H9 (cell line): ENCODE results near the gene ERN1. TPM values are rescaled to one million over a fixed set of nuclear protein-coding genes. Genes with fewer than 3 reads are reported as not detected.

ENCODE experiments used
- DNase-seq: peaks from one replicate; pipeline ENCODE4 v3.0.0-alpha.2; 2017
- H2AFZ ChIP-seq: one replicate; pipeline ENCODE4 v1.6.1; 2013; ENCODE audit warnings: mild to moderate bottlenecking, low read length, control low read depth, moderate library complexity
- H2AK5ac ChIP-seq: 2 replicates; pipeline ENCODE4 v1.6.1; 2013; ENCODE audit warnings: low read length, control low read depth, mixed read lengths; ENCODE audit not compliant: insufficient read length
- H2BK120ac ChIP-seq: one replicate; pipeline ENCODE4 v1.6.1; 2013; ENCODE audit warnings: low read depth, mild to moderate bottlenecking, low read length, control low read depth, inconsistent platforms; ENCODE audit not compliant: poor library complexity, severe bottlenecking
- H2BK12ac ChIP-seq: 2 replicates; pipeline ENCODE4 v1.6.1; 2013; ENCODE audit warnings: low read length, control low read depth, mixed read lengths, low read depth; ENCODE audit not compliant: insufficient read length
- H2BK15ac ChIP-seq: 2 replicates; pipeline ENCODE4 v1.6.1; 2013; ENCODE audit warnings: low read depth, low read length, control low read depth
- H2BK20ac ChIP-seq: one replicate; pipeline ENCODE4 v1.6.1; 2013; ENCODE audit warnings: low read depth, mild to moderate bottlenecking, low read length, control low read depth, inconsistent platforms; ENCODE audit not compliant: poor library complexity, severe bottlenecking
- H2BK5ac ChIP-seq: 2 replicates; pipeline ENCODE4 v1.6.1; 2013; ENCODE audit warnings: low read length, control low read depth, mixed read lengths; ENCODE audit not compliant: insufficient read length
- H3K14ac ChIP-seq: 2 replicates; pipeline ENCODE4 v1.6.1; 2013; ENCODE audit warnings: low read length, control low read depth; ENCODE audit not compliant: insufficient read depth
- H3K18ac ChIP-seq: 2 replicates; pipeline ENCODE4 v1.6.1; 2013; ENCODE audit warnings: low read depth, mild to moderate bottlenecking, mixed read lengths, low read length, control low read depth; ENCODE audit not compliant: insufficient read length
- H3K23ac ChIP-seq: 2 replicates; pipeline ENCODE4 v1.6.1; 2013; ENCODE audit warnings: low read length, control low read depth, mixed read lengths, low read depth; ENCODE audit not compliant: insufficient read length
- H3K23me2 ChIP-seq: 2 replicates; pipeline ENCODE4 v1.6.1; 2013; ENCODE audit warnings: low read depth, mild to moderate bottlenecking, mixed read lengths, low read length, control low read depth; ENCODE audit not compliant: insufficient read length, poor library complexity, severe bottlenecking
- H3K27ac ChIP-seq: 2 replicates; pipeline ENCODE4 v1.5.1; 2013; ENCODE audit warnings: low read length, control low read depth, mixed read lengths, low read depth; ENCODE audit not compliant: insufficient read length
- H3K27me3 ChIP-seq: 2 replicates; pipeline ENCODE4 v1.6.1; 2013; ENCODE audit warnings: low read length, control low read depth, inconsistent platforms; ENCODE audit not compliant: insufficient read depth
- H3K4ac ChIP-seq: 2 replicates; pipeline ENCODE4 v1.6.1; 2013; ENCODE audit warnings: low read depth, mild to moderate bottlenecking, control low read depth, inconsistent platforms, low read length, moderate library complexity
- H3K4me1 ChIP-seq: 2 replicates; pipeline ENCODE4 v1.6.1; 2013; ENCODE audit warnings: low read length, control low read depth, inconsistent platforms; ENCODE audit not compliant: insufficient read depth
- H3K4me2 ChIP-seq: 2 replicates; pipeline ENCODE4 v1.6.1; 2013; ENCODE audit warnings: low read length, control low read depth, mixed read lengths; ENCODE audit not compliant: insufficient read length, insufficient read depth
- H3K56ac ChIP-seq: 2 replicates; pipeline ENCODE4 v1.6.1; 2013; ENCODE audit warnings: low read depth, mild to moderate bottlenecking, mixed read lengths, low read length, control low read depth; ENCODE audit not compliant: insufficient read length
- H3K79me1 ChIP-seq: 2 replicates; pipeline ENCODE4 v1.6.1; 2013; ENCODE audit warnings: low read depth, mild to moderate bottlenecking, moderate library complexity, low read length, control low read depth, inconsistent platforms; ENCODE audit not compliant: insufficient read depth, poor library complexity, severe bottlenecking
- H3K79me2 ChIP-seq: 2 replicates; pipeline ENCODE4 v1.6.1; 2013; ENCODE audit warnings: low read length, control low read depth, inconsistent platforms; ENCODE audit not compliant: insufficient read depth
- H3K9ac ChIP-seq: 2 replicates; pipeline ENCODE4 v1.6.1; 2013; ENCODE audit warnings: low read length, control low read depth, mixed read lengths; ENCODE audit not compliant: insufficient read length; ENCODE audit errors: extremely low read depth
- H3K9me3 ChIP-seq: one replicate; pipeline ENCODE4 v1.6.1; 2013; ENCODE audit warnings: low read depth, low read length, inconsistent platforms; ENCODE audit not compliant: control insufficient read depth
- H3T11ph ChIP-seq: one replicate; pipeline ENCODE4 v1.6.1; 2013; ENCODE audit warnings: mild to moderate bottlenecking, low read length, control low read depth, inconsistent platforms
- H4K20me1 ChIP-seq: one replicate; pipeline ENCODE4 v1.6.1; 2013; ENCODE audit not compliant: control insufficient read depth, insufficient read length, insufficient read depth
- H4K5ac ChIP-seq: 2 replicates; pipeline ENCODE4 v1.6.1; 2013; ENCODE audit warnings: low read depth, mild to moderate bottlenecking, mixed read lengths, low read length, control low read depth; ENCODE audit not compliant: insufficient read length
- H4K8ac ChIP-seq: replicated peaks from 2 replicates; pipeline ENCODE4 v1.6.1; 2013; ENCODE audit warnings: low read length, control low read depth, mixed read lengths, low read depth; ENCODE audit not compliant: insufficient read length
- H4K91ac ChIP-seq: 2 replicates; pipeline ENCODE4 v1.6.1; 2013; ENCODE audit warnings: low read depth, mild to moderate bottlenecking, moderate library complexity, mixed read lengths, low read length, control low read depth; ENCODE audit not compliant: insufficient read length
- H3K27ac Mint-ChIP-seq, 3 experiments: 2 replicates in 2 of 3; 3 replicates in 1 of 3; pipeline ENCODE4 v1.8.0; 2020 to 2021; ENCODE audit warnings: mixed read lengths in 3 of 3, mild to moderate bottlenecking in 1 of 3, moderate library complexity in 1 of 3
- H3K27me3 Mint-ChIP-seq: 2 replicates; pipeline ENCODE4 v1.8.0; 2021; ENCODE audit warnings: low read depth, mild to moderate bottlenecking, moderate library complexity, mixed read lengths
- H3K36me3 Mint-ChIP-seq, 3 experiments: 2 replicates in 2 of 3; 3 replicates in 1 of 3; pipeline ENCODE4 v1.8.0; 2020 to 2021; ENCODE audit warnings: low read depth in 3 of 3, mixed read lengths in 3 of 3; ENCODE audit not compliant: insufficient read depth in 1 of 3
- H3K4me1 Mint-ChIP-seq, 2 experiments: 2 replicates each; pipeline ENCODE4 v1.8.0; 2020; ENCODE audit warnings: mixed read lengths in 2 of 2
- H3K4me3 Mint-ChIP-seq, 2 experiments: 2 replicates in 1 of 2; 3 replicates in 1 of 2; pipeline ENCODE4 v1.8.0; 2020 to 2021; ENCODE audit warnings: mild to moderate bottlenecking in 2 of 2, mixed read lengths in 2 of 2, moderate library complexity in 1 of 2
- H3K9me3 Mint-ChIP-seq, 2 experiments: 2 replicates in 1 of 2; 3 replicates in 1 of 2; pipeline ENCODE4 v1.8.0; 2020; ENCODE audit warnings: mild to moderate bottlenecking in 2 of 2, mixed read lengths in 2 of 2, moderate library complexity in 1 of 2
- CTCF ChIP-seq: fragments of 200-600 bp; sonication (generic); conservative IDR thresholded peaks from 3 replicates; pipeline ENCODE4 v1.8.0; 2021; ENCODE audit warnings: antibody characterized with exemption, mild to moderate bottlenecking
- WGBS: extraction: QIAGEN DNeasy Blood & Tissue Kit; methylation state at CpG from one replicate; pipeline ENCODE4 v1.1.7; 2013; ENCODE audit warnings: missing lambda C conversion rate, low lambda C conversion rate, mixed read lengths; ENCODE audit not compliant: insufficient read length; ENCODE audit errors: extremely low coverage; 5-methylcytosine and 5-hydroxymethylcytosine counted together
- total RNA-seq: library from RNA; stranded (reverse); gene quantifications from 2 replicates; pipeline ENCODE4 v1.2.1, GENCODE V29; 2021

ERN1 gene
- total RNA-seq, 1 experiment from 2014 or later = 5.0 TPM

GRCh38 chr17:63997341-63998048 lies 132.4 kb downstream of the ERN1 start:
- Histone ChIP-seq H2AK5ac (no peak overlapping the region), H3K9ac (no peak overlapping the region), H3K23me2 (peaks cover 11% of the 10 kb centered on the region), H3K4me1 (0 out of 2 replicates have a peak, but pooled peaks cover 3% of the 10 kb centered on the region), H2BK20ac (no peak overlapping the region), H2BK12ac (no peak overlapping the region), H3K4me2 (peak overlapping the region; percentile 79), H3K79me1 (no peaks in the 10 kb centered on the region), H4K20me1 (no peaks in the 10 kb centered on the region), H2BK120ac (no peak overlapping the region), H3K27ac (no peak overlapping the region), H3K14ac (no peak overlapping the region), H4K5ac (no peak overlapping the region), H3T11ph (no peak overlapping the region), H2BK15ac (no peak overlapping the region), H3K18ac (no peak overlapping the region), H3K79me2 (no peaks in the 10 kb centered on the region), H3K56ac (no peak overlapping the region), H2AFZ (no peak overlapping the region), H3K23ac (no peak overlapping the region), H2BK5ac (no peak overlapping the region), H4K8ac (no peak overlapping the region), H3K4ac (no peak overlapping the region), H4K91ac (no peak overlapping the region), H3K9me3 (no peaks in the 10 kb centered on the region), H3K27me3 (peaks cover 6% of the 10 kb centered on the region; the same call in 1 of the 2 replicates)
- 0 out of 7 replicates have a peak, but pooled peaks cover 0 to 2% (median 0%) of the 10 kb centered on the region in 3 experiments for H3K36me3 Mint-ChIP-seq
- H3K27me3 Mint-ChIP-seq = peaks cover 62% of the 10 kb centered on the region
- no peak for TF ChIP-seq CTCF
- no CpG with 5 or more reads among the region's 19 CpGs for WGBS
- H3K9me3 Mint-ChIP-seq = no peaks in the 10 kb centered on the region; a peak in 1 of 5 replicates
- H3K4me1 Mint-ChIP-seq = peaks cover 3 to 15% of the 10 kb centered on the region in 2 experiments
- peak overlapping the region; percentile 87 to 91 for H3K4me3 Mint-ChIP-seq
- DNase-seq = peak; percentile 54
- no peak overlapping the region for H3K27ac Mint-ChIP-seq
